LNCAP (cell line): ENCODE data around the gene JAG2.

Source experiments
- TF ChIP-seq, protein P1 (sequence below): fragments of 450-650 bp; IDR thresholded peaks from 2 replicates; pipeline ENCODE4 v1.5.1; 2017; ENCODE audit warnings: mild to moderate bottlenecking

JAG2 gene

DNA sequence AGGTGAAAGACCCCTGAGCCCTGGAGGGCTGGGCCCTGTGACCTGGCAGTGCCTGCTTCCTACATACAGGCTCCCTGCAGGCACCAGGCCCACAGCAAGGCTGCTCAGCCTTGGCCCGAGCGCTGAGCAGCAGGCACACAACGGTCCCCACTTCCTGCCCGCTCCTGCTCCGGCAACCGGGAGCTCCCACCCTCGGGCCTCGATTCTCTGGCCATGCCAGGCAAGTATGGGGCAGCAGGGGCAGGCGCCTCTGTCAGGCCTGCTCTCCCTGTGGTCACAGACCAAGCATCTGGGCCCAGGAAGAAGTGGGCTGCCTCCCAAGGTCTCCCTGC lies 43.1 kb upstream of the JAG2 start:
- TF ChIP-seq, protein P1, sequence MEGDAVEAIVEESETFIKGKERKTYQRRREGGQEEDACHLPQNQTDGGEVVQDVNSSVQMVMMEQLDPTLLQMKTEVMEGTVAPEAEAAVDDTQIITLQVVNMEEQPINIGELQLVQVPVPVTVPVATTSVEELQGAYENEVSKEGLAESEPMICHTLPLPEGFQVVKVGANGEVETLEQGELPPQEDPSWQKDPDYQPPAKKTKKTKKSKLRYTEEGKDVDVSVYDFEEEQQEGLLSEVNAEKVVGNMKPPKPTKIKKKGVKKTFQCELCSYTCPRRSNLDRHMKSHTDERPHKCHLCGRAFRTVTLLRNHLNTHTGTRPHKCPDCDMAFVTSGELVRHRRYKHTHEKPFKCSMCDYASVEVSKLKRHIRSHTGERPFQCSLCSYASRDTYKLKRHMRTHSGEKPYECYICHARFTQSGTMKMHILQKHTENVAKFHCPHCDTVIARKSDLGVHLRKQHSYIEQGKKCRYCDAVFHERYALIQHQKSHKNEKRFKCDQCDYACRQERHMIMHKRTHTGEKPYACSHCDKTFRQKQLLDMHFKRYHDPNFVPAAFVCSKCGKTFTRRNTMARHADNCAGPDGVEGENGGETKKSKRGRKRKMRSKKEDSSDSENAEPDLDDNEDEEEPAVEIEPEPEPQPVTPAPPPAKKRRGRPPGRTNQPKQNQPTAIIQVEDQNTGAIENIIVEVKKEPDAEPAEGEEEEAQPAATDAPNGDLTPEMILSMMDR, result no peak

DNA sequence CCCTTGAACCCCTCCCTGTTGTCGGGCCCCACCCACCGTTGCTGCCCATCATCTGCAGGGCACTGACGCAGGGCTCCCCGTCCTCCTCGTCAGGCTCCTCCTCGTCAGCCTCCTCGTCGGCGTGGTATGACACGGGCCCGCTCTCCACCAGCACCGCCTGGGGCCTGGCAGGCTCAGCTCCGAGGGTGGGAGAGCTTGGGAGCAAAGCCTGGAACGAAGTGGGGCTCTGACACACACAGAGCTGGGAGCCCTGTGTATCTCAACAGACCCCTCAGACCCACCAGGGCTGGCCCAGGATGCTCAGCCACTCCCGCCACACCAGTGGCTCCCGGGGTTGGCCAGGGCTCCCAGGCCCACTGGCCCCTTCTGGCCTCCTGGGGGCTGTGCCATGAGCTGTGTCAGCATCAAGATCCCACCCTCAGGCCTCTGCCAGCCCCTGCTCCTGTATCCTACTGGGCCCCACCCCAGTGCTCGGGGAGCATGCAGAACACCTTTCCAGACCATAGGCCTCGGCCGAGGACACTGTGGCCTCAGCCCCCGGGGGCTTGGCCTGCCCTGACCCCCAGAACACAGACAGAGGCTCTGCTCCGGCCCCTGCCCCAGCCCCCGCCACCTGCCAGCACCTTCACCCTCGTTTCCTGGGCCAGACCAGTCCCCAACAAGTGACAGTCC lies 42.6 kb upstream of the JAG2 start:
- TF ChIP-seq, protein P1, result no peak

DNA sequence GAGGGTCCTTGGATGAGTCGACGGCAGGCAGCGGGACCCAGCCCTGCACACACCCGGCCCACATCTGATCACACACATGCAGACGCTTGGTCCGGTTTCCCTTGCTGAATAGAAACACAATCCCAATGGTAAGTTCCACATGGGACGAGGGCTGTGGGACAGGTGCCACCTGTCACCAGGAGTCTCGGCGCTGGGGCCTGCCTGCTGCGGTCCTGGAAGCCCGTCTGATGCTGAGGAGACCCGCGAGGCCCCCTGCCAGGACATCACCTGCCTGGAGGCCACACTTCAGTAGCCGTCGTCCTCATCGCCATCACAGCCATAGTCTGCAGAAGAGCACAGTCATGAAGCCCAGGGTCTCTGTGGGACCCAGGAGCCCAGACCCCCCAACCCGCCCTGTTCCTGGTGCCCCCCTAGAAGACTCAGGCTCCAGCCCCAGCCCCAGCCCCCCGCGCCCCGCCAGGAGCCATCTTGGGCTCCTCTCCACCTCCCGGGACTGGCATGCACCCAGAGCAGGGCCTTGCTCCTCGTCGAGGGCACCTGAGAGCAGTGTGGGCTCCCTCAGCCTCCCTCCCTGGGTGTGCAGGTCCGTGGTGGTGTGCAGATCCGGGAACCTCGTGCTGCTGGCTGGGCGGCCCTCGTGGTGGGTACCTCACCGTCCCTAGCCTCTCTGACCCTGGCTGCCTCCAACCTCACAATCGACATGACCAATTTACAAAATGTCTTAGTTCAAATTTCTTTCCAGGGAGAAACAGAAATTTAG lies 41.9 kb upstream of the JAG2 start:
- TF ChIP-seq, protein P1, result no peak

DNA sequence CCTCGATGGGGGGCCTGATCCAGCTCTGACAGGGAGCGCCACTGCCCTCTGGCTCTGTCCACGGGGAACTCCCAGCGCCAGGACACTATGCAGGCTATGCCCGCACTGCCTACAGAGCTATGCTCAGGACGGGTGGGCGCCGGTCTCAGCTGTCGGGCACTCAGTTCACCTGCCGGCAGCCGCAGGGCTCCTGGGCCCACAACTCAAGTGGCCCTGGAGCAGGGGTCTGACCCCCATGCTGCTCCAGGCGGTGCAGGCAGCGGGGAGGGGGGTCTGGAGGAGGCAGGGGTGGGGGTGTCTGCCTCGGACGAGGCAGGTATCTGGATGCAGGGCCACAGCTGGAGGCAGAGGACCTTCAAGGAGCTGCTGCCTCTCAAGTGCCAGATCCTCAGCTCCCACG lies 41.1 kb upstream of the JAG2 start:
- TF ChIP-seq, protein P1, result no peak

DNA sequence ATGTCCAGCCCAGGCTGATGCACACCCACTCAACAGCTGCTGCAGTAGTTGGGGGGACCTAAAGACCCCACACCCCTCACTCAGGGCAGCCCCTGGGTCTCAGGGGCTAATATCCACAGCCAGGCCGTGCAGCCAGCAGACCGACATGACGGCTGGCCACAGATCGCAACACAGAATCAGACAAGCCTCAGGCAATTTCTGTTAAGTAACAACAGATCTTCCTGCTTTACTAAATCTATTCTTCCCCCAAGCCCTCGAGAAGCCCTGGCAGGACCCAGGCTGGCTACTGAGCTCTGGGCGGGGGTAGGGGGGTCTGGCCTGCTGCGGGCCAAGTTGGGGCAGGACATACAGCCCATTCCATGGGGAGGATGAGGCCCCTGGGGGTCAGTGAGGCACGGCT lies 40.5 kb upstream of the JAG2 start:
- TF ChIP-seq, protein P1, result no peak

DNA sequence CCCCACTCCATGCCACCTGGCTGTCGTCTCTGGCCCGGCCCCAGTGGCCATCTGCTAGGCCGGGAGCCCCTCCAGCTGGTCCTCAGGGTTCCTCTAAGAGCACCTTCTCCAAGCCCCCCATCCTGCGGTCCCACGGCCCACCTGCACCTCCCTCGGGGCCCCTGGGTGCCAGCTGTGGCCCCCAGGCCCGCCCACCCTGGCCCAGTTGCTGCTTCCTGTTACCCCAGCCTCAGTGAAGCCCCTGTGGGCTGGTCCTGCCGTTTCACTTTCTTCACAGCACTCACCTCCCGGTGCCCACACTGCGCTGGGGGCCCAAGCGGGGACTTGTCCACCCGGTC lies 40.1 kb upstream of the JAG2 start:
- TF ChIP-seq, protein P1, result no peak

DNA sequence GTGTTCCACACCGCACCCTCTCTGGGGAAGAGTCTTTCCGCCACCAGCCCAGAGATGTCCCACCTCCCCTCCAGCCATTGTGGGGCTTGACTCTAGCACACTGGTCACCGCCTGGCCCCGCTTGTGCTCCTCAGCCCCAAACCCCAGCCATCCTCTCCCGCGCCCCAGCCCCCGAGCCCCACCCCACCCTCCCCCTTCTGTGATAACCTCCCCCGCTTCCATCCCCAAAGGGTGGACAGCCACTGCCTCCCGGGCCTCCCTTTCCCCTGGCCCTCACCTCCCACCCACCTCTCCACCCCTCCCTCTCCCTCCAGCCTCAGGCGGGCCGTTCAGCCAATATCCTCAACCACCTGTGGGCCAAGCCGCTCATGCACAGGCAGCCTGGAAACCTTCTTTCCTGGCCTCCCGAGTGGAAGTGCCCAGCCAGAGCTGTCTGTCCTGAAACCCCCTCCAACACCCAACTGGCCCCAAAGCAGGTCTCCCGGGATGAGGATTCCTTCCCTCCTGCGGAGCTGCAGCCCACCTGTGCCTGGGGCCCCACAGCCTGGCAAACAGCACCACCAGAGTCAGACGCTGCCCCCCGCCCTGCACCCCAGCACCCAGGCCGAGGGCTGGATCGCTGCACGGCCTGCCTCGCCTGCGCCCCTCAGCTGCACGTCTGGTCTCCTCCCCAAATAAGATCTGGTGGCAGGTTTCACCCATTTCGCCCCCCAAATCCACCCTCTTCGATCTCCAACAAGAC lies 39.6 kb upstream of the JAG2 start:
- TF ChIP-seq, protein P1, result no peak
